ENCODE data around the gene SH3PXD2A. TPM values are rescaled to one million over a fixed set of nuclear protein-coding genes. Genes with fewer than 3 reads are reported as not detected.
A peak's percentile ranks its signal among the peaks of the same experiment; 100 is the strongest.

The SH3PXD2A gene
- total and polyA plus RNA-seq, 4 experiments from 2014 or later = 0.39 to 17.5 (median 8.9) TPM

GRCh38 chr10:103869336-103869735 is 14.0 kb upstream of the SH3PXD2A start:
- no peak for DNase-seq
- H3K27ac Mint-ChIP-seq = no peak overlapping the region
- H3K4me1 Mint-ChIP-seq = no peaks in the 10 kb centered on the region
- H3K27me3 ChIP-seq (ENCODE audit: insufficient read depth, low read length) = no peaks in the 10 kb centered on the region
- no peak overlapping the region for H3K27ac ChIP-seq (ENCODE audit: low read depth, low read length)
- intact Hi-C loops (cut with micrococcal nuclease) = no loop called here
- no peaks in the 10 kb centered on the region for H3K27me3 Mint-ChIP-seq
- peaks cover 10% of the 10 kb centered on the region for H3K36me3 ChIP-seq (ENCODE audit: insufficient read depth, low read length)
- H3K9me3 Mint-ChIP-seq = peaks cover 0 to 25% (median 10%) of the 10 kb centered on the region in 8 donors
- ChIA-PET POLR2A (ENCODE audit: partially characterized antibody) (no interaction called here), CTCF (ENCODE audit: partially characterized antibody) (interaction anchor here (1.3 kb wide), 1 partner anchor 157 kb away, joined by 3 read pairs; no protein-coding TSS in a partner anchor)
- H3K36me3 Mint-ChIP-seq = peaks cover 32 to 37% of the 10 kb centered on the region in 2 donors
- no peak overlapping the region for H3K4me3 Mint-ChIP-seq
- no peaks in the 10 kb centered on the region for H3K4me1 ChIP-seq (ENCODE audit: insufficient read depth, low read length)
- H3K9me3 ChIP-seq (ENCODE audit: control insufficient read depth in 1 of 2, low read length in 2 of 2) = peaks cover 0 to 13% of the 10 kb centered on the region in 2 donors
- H3K4me3 ChIP-seq (ENCODE audit: low read length in 2 of 2) = no peak overlapping the region

- intact Hi-C loops (cut with micrococcal nuclease) = no loop called here
- H3K9me3 Mint-ChIP-seq = peaks cover 0 to 33% (median 10%) of the 10 kb centered on the region in 8 donors
- Histone ChIP-seq H3K4me3 (ENCODE audit: low read length in 2 of 2) (no peak overlapping the region), H3K4me1 (ENCODE audit: insufficient read depth, low read length) (no peaks in the 10 kb centered on the region), H3K27me3 (ENCODE audit: insufficient read depth, low read length) (no peaks in the 10 kb centered on the region), H3K36me3 (ENCODE audit: insufficient read depth, low read length) (peaks cover 8% of the 10 kb centered on the region), H3K9me3 (ENCODE audit: control insufficient read depth in 1 of 2, low read length in 2 of 2) (peaks cover 0 to 13% of the 10 kb centered on the region in 2 donors), H3K27ac (ENCODE audit: low read depth, low read length) (no peak overlapping the region)
- no peak for DNase-seq
- CTCF ChIA-PET (ENCODE audit: partially characterized antibody) = interaction anchor here (0.9 to 1.2 kb wide), 3 partner anchors 10 to 156 kb away, joined by 3 to 4 read pairs (median 3); no protein-coding TSS in a partner anchor
- POLR2A ChIA-PET (ENCODE audit: partially characterized antibody) = no interaction called here
- no peak overlapping the region for H3K4me3 Mint-ChIP-seq
- H3K4me1 Mint-ChIP-seq = no peaks in the 10 kb centered on the region
- peaks cover 31 to 34% of the 10 kb centered on the region in 2 donors for H3K36me3 Mint-ChIP-seq
- no peak overlapping the region for H3K27ac Mint-ChIP-seq
- H3K27me3 Mint-ChIP-seq = no peaks in the 10 kb centered on the region
Observed at GRCh38 chr10:103868200-103868599, 12.8 kb upstream of the SH3PXD2A start.

GRCh38 chr10:103861505-103861904 is 6.1 kb upstream of the SH3PXD2A start:
- CTCF ChIA-PET (ENCODE audit: partially characterized antibody) = interaction anchor here (0.7 to 7.0 kb wide), 2 partner anchors 150 to 165 kb away, joined by 3 to 80 read pairs; no protein-coding TSS in a partner anchor
- Histone ChIP-seq H3K4me3 (ENCODE audit: low read length in 2 of 2) (no peak overlapping the region), H3K9me3 (ENCODE audit: control insufficient read depth in 1 of 2, low read length in 2 of 2) (peaks cover 0 to 13% of the 10 kb centered on the region in 2 donors), H3K27ac (ENCODE audit: low read depth, low read length) (no peak overlapping the region), H3K4me1 (ENCODE audit: insufficient read depth, low read length) (no peaks in the 10 kb centered on the region), H3K27me3 (ENCODE audit: insufficient read depth, low read length) (peaks cover 2% of the 10 kb centered on the region), H3K36me3 (ENCODE audit: insufficient read depth, low read length) (no peaks in the 10 kb centered on the region)
- H3K27me3 Mint-ChIP-seq = peaks cover 2 to 6% of the 10 kb centered on the region in 2 donors
- no peak for DNase-seq
- peak overlapping the region in 2 of 7 donors; percentile 53 to 75 for H3K27ac Mint-ChIP-seq
- no peak overlapping the region for H3K4me3 Mint-ChIP-seq
- peaks cover 0 to 1% (median under 1%) of the 10 kb centered on the region in 4 donors for H3K4me1 Mint-ChIP-seq
- POLR2A ChIA-PET (ENCODE audit: partially characterized antibody) = no interaction called here
- intact Hi-C loops (cut with micrococcal nuclease) = no loop called here
- H3K36me3 Mint-ChIP-seq = peaks cover 10 to 32% of the 10 kb centered on the region in 2 donors
- peaks cover 0 to 30% (median 10%) of the 10 kb centered on the region in 8 donors for H3K9me3 Mint-ChIP-seq

GRCh38 chr10:103859161-103860086 is 4.0 kb upstream of the SH3PXD2A start:
- ChIA-PET POLR2A (ENCODE audit: partially characterized antibody) (no interaction called here), CTCF (ENCODE audit: partially characterized antibody) (interaction anchor here (0.9 to 3.9 kb wide), 8 partner anchors 9 to 152 kb away, joined by 3 to 101 read pairs (median 4); no protein-coding TSS in a partner anchor)
- no peaks in the 10 kb centered on the region for H3K9me3 ChIP-seq (ENCODE audit: control insufficient read depth in 1 of 2, low read length in 2 of 2)
- H3K36me3 ChIP-seq (ENCODE audit: insufficient read depth, low read length) = no peaks in the 10 kb centered on the region
- H3K9me3 Mint-ChIP-seq = peaks cover 0 to 9% (median 0%) of the 10 kb centered on the region in 8 donors
- H3K27me3 Mint-ChIP-seq = peaks cover 5 to 13% of the 10 kb centered on the region in 2 donors
- DNase-seq = peak; percentile 51 to 58 (median 54)
- peaks cover 5 to 12% (median 8%) of the 10 kb centered on the region in 4 donors for H3K4me1 Mint-ChIP-seq
- peak overlapping the region in 1 of 8 donors; percentile 15 for H3K4me3 Mint-ChIP-seq
- peaks cover 2 to 16% of the 10 kb centered on the region in 2 donors for H3K36me3 Mint-ChIP-seq
- H3K4me1 ChIP-seq (ENCODE audit: insufficient read depth, low read length) = peaks cover 13% of the 10 kb centered on the region
- no peak overlapping the region for H3K27ac ChIP-seq (ENCODE audit: low read depth, low read length)
- peaks cover 8% of the 10 kb centered on the region for H3K27me3 ChIP-seq (ENCODE audit: insufficient read depth, low read length)
- no peak overlapping the region for H3K27ac Mint-ChIP-seq
- intact Hi-C loops (cut with micrococcal nuclease) = loop anchor here (1.0 to 10.0 kb wide), 4 partner anchors 55 to 255 kb away; no protein-coding TSS in a partner anchor
- H3K4me3 ChIP-seq (ENCODE audit: low read length in 2 of 2) = no peak overlapping the region

GRCh38 chr10:103858360-103858759 is 3.0 kb upstream of the SH3PXD2A start:
- POLR2A ChIA-PET (ENCODE audit: partially characterized antibody) = interaction anchor here (3.3 kb wide), 1 partner anchor 146 kb away, joined by 10 read pairs; no protein-coding TSS in a partner anchor
- no peak for DNase-seq

GRCh38 chr10:103856797-103857170 is 1.4 kb upstream of the SH3PXD2A start:
- POLR2A ChIA-PET (ENCODE audit: partially characterized antibody) = interaction anchor here (3.3 kb wide), 1 partner anchor 144 kb away, joined by 10 read pairs; no protein-coding TSS in a partner anchor
- H3K27me3 Mint-ChIP-seq = peaks cover 14 to 19% of the 10 kb centered on the region in 2 donors

More at GRCh38 chr10:103858360-103858759, 3.0 kb upstream of the SH3PXD2A start:
- H3K9me3 ChIP-seq (ENCODE audit: control insufficient read depth in 1 of 2, low read length in 2 of 2) = no peaks in the 10 kb centered on the region
- Mint-ChIP-seq H3K9me3 (no peaks in the 10 kb centered on the region), H3K27me3 (peaks cover 12 to 19% of the 10 kb centered on the region in 2 donors), H3K36me3 (peaks cover 2 to 9% of the 10 kb centered on the region in 2 donors), H3K27ac (no peak overlapping the region), H3K4me1 (peaks cover 8 to 19% (median 14%) of the 10 kb centered on the region in 4 donors), H3K4me3 (no peak overlapping the region)
- H3K4me1 ChIP-seq (ENCODE audit: insufficient read depth, low read length) = peaks cover 18% of the 10 kb centered on the region
- no peak overlapping the region for H3K4me3 ChIP-seq (ENCODE audit: low read length in 2 of 2)
- H3K36me3 ChIP-seq (ENCODE audit: insufficient read depth, low read length) = no peaks in the 10 kb centered on the region
- no peak overlapping the region for H3K27ac ChIP-seq (ENCODE audit: low read depth, low read length)
- intact Hi-C loops (cut with micrococcal nuclease) = loop anchor here (5.0 to 10.0 kb wide), 3 partner anchors 54 to 254 kb away; no protein-coding TSS in a partner anchor
- CTCF ChIA-PET (ENCODE audit: partially characterized antibody) = interaction anchor here (0.9 to 3.9 kb wide), 9 partner anchors 10 to 151 kb away, joined by 3 to 101 read pairs (median 4); no protein-coding TSS in a partner anchor
- H3K27me3 ChIP-seq (ENCODE audit: insufficient read depth, low read length) = peaks cover 8% of the 10 kb centered on the region

More at GRCh38 chr10:103856797-103857170, 1.4 kb upstream of the SH3PXD2A start:
- Histone ChIP-seq H3K9me3 (ENCODE audit: control insufficient read depth in 1 of 2, low read length in 2 of 2) (no peaks in the 10 kb centered on the region), H3K4me3 (ENCODE audit: low read length in 2 of 2) (no peak overlapping the region), H3K27ac (ENCODE audit: low read depth, low read length) (no peak overlapping the region), H3K4me1 (ENCODE audit: insufficient read depth, low read length) (peaks cover 18% of the 10 kb centered on the region), H3K27me3 (ENCODE audit: insufficient read depth, low read length) (peaks cover 8% of the 10 kb centered on the region), H3K36me3 (ENCODE audit: insufficient read depth, low read length) (no peaks in the 10 kb centered on the region)
- no peak overlapping the region for H3K27ac Mint-ChIP-seq
- H3K4me1 Mint-ChIP-seq = peaks cover 8 to 19% (median 14%) of the 10 kb centered on the region in 4 donors
- DNase-seq = no peak
- intact Hi-C loops (cut with micrococcal nuclease) = loop anchor here (5.0 to 10.0 kb wide), 3 partner anchors 52 to 252 kb away; no protein-coding TSS in a partner anchor
- peaks cover 2 to 9% of the 10 kb centered on the region in 2 donors for H3K36me3 Mint-ChIP-seq
- no peaks in the 10 kb centered on the region for H3K9me3 Mint-ChIP-seq
- CTCF ChIA-PET (ENCODE audit: partially characterized antibody) = interaction anchor here (0.7 to 3.9 kb wide), 10 partner anchors 11 to 148 kb away, joined by 3 to 101 read pairs (median 3); no protein-coding TSS in a partner anchor
- H3K4me3 Mint-ChIP-seq = peak overlapping the region in 4 of 8 donors; percentile 24 to 76 (median 66)
